ENCODE data around the gene NRP2.

The NRP2 gene

DNA sequence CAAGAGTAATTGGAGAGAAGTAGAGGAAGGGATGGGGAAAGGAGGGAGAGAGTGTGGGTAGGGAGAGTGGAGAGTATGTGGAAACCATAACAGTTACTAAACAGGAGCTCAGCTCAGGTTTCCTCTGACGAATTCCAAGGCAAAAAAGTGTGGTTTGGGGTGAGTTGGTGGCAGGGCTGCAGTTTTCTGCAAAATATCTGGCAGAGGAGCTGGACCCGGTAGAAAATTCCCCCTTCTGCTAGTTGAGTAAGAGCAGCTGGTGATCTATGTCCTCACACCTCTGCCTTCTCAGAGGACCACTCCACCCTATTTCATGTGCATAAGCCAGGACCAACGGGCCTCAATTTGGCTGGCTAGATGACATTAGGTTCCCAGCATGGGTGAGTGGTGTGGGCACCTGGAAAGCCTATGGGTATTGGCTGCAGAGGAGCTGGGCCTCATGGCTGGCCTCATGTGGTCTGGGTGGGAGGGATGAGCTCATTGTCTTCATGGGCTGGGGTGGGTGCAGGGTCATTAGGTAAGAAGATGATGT is 13.2 kb downstream of the NRP2 start:
- Histone ChIP-seq H4K91ac (ENCODE audit: low read depth, low read length, poor library complexity) (no peak overlapping the region), H2BK120ac (ENCODE audit: low read depth, low read length) (no peak overlapping the region), H4K8ac (ENCODE audit: low read depth, low read length) (no peak overlapping the region), H3K27me3 (ENCODE audit: control insufficient read depth in 3 of 3, insufficient read depth in 3 of 3, low read depth in 1 of 3, low read length in 3 of 3) (no peaks in the 10 kb centered on the region), H2BK5ac (ENCODE audit: low read length) (no peak overlapping the region), H3K79me1 (ENCODE audit: low read depth, low read length) (no peaks in the 10 kb centered on the region), H3K4me2 (ENCODE audit: insufficient read depth, low read length, poor library complexity, severe bottlenecking) (no peak overlapping the region), H3K18ac (ENCODE audit: low read length) (no peak overlapping the region), H2BK12ac (ENCODE audit: low read length) (no peak overlapping the region), H2AK5ac (ENCODE audit: low read depth, low read length) (no peak overlapping the region), H3K9ac (ENCODE audit: low read depth, low read length, poor library complexity) (no peak overlapping the region), H2BK15ac (ENCODE audit: low read length) (no peak overlapping the region), H3K27ac (replicated peaks; ENCODE audit: low read length) (no peak overlapping the region), H3K4me1 (ENCODE audit: control insufficient read depth in 2 of 2, insufficient read depth in 1 of 2, low read depth in 1 of 2, low read length in 2 of 2) (peaks cover 26 to 33% of the 10 kb centered on the region in 2 donors), H3K4ac (ENCODE audit: low read length) (no peak overlapping the region), H3K4me3 (ENCODE audit: low read length in 2 of 2) (no peak overlapping the region), H2AFZ (ENCODE audit: low read length) (no peak overlapping the region), H3K23ac (ENCODE audit: low read depth, low read length, poor library complexity) (no peak overlapping the region), H3K36me3 (replicated peaks in 1 of 2; ENCODE audit: control insufficient read depth in 2 of 2, insufficient read depth in 2 of 2, low read length in 2 of 2) (peaks cover 0 to 28% of the 10 kb centered on the region in 2 donors), H3K9me3 (replicated peaks in 1 of 2; ENCODE audit: control insufficient read depth in 2 of 2, insufficient read depth in 1 of 2, low read depth in 1 of 2, low read length in 2 of 2) (no peaks in the 10 kb centered on the region), H3K14ac (ENCODE audit: low read length) (no peak overlapping the region)
- no CpG with 5 or more reads among the region's 3 CpGs for WGBS, 2 donors (ENCODE audit: extremely low coverage in 2 of 2, insufficient read length in 2 of 2, insufficient replicate concordance in 1 of 2)
- no peak for DNase-seq (ENCODE audit: low spot score)

DNA sequence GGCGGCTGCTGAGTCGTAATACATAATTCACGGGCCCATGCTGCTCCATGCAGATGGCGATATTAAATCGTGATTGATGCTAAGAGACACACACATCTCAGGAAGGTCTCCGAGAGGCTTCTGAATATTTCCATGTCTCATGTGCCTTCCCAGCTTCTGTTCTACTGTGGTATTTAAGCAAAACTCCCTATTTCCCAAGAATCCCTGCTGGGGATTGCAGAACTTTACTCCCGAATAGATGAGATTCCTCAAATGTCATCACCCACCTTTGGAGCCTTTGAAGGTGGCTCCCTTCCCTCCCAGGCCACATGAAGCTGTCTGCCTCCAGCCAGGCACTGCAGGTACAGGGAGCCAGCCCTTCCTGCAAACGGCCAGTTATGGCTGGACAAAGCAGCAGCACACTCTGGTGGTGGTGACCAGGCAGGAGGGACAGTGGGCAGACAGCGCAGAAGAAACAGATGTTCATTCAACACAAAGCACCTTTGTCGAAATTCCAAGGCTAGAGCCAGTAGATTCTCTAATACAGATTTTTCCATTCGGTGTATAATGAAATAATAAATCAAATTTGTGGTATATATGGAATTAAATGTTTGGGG is 14.1 kb downstream of the NRP2 start:
- Histone ChIP-seq H3K79me1 (ENCODE audit: low read depth, low read length) (no peaks in the 10 kb centered on the region), H3K9ac (ENCODE audit: low read depth, low read length, poor library complexity) (no peak overlapping the region), H3K36me3 (replicated peaks in 1 of 2; ENCODE audit: control insufficient read depth in 2 of 2, insufficient read depth in 2 of 2, low read length in 2 of 2) (peaks cover 0 to 28% of the 10 kb centered on the region in 2 donors), H3K4me1 (ENCODE audit: control insufficient read depth in 2 of 2, insufficient read depth in 1 of 2, low read depth in 1 of 2, low read length in 2 of 2) (peaks cover 28 to 35% of the 10 kb centered on the region in 2 donors), H4K91ac (ENCODE audit: low read depth, low read length, poor library complexity) (no peak overlapping the region), H4K8ac (ENCODE audit: low read depth, low read length) (no peak overlapping the region), H3K9me3 (replicated peaks in 1 of 2; ENCODE audit: control insufficient read depth in 2 of 2, insufficient read depth in 1 of 2, low read depth in 1 of 2, low read length in 2 of 2) (no peaks in the 10 kb centered on the region), H2AFZ (ENCODE audit: low read length) (no peak overlapping the region), H3K14ac (ENCODE audit: low read length) (no peak overlapping the region), H2BK15ac (ENCODE audit: low read length) (no peak overlapping the region), H2BK5ac (ENCODE audit: low read length) (no peak overlapping the region), H2AK5ac (ENCODE audit: low read depth, low read length) (no peak overlapping the region), H2BK120ac (ENCODE audit: low read depth, low read length) (no peak overlapping the region), H3K27me3 (ENCODE audit: control insufficient read depth in 3 of 3, insufficient read depth in 3 of 3, low read depth in 1 of 3, low read length in 3 of 3) (no peaks in the 10 kb centered on the region), H3K23ac (ENCODE audit: low read depth, low read length, poor library complexity) (no peak overlapping the region), H3K18ac (ENCODE audit: low read length) (peak overlapping the region; percentile 76), H3K4me3 (ENCODE audit: low read length in 2 of 2) (no peak overlapping the region), H3K4me2 (ENCODE audit: insufficient read depth, low read length, poor library complexity, severe bottlenecking) (no peak overlapping the region), H3K27ac (replicated peaks; ENCODE audit: low read length) (no peak overlapping the region), H2BK12ac (ENCODE audit: low read length) (no peak overlapping the region), H3K4ac (ENCODE audit: low read length) (no peak overlapping the region)
- no peak for DNase-seq (ENCODE audit: low spot score)
- WGBS, 2 donors (ENCODE audit: extremely low coverage in 2 of 2, insufficient read length in 2 of 2, insufficient replicate concordance in 1 of 2): no CpG with 5 or more reads among the region's 11 CpGs

DNA sequence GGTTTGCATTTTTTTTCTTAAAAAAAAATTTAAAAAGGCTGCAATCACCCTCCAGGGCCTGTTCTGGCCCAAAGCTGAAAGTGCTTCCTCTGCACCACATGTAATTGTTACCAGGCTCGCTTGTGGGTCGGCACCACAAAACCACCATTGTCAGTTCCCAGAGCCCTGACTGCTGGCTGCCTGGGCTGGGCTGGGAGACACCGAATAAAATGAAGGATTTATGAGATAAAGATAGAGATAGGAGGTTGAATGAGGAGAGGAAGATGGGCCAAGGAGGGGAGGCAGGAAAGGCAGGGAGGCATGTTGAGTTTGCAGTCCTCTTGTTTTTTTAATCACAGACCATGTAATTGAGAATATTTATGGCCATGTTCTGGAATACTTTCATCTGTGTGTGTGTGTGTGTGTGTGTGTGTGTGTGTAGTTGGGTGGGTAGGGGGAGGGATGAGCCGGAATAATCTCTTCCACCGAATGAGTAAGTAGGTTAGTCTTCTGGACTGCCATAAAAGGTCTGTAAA is 14.7 kb downstream of the NRP2 start:
- Histone ChIP-seq H3K27ac (replicated peaks; ENCODE audit: low read length) (no peak overlapping the region), H3K23ac (ENCODE audit: low read depth, low read length, poor library complexity) (no peak overlapping the region), H3K9ac (ENCODE audit: low read depth, low read length, poor library complexity) (no peak overlapping the region), H3K9me3 (replicated peaks in 1 of 2; ENCODE audit: control insufficient read depth in 2 of 2, insufficient read depth in 1 of 2, low read depth in 1 of 2, low read length in 2 of 2) (no peaks in the 10 kb centered on the region), H3K4ac (ENCODE audit: low read length) (no peak overlapping the region), H3K79me1 (ENCODE audit: low read depth, low read length) (no peaks in the 10 kb centered on the region), H2BK12ac (ENCODE audit: low read length) (no peak overlapping the region), H4K8ac (ENCODE audit: low read depth, low read length) (no peak overlapping the region), H2BK5ac (ENCODE audit: low read length) (no peak overlapping the region), H3K4me1 (ENCODE audit: control insufficient read depth in 2 of 2, insufficient read depth in 1 of 2, low read depth in 1 of 2, low read length in 2 of 2) (peaks cover 28 to 35% of the 10 kb centered on the region in 2 donors), H3K4me3 (ENCODE audit: low read length in 2 of 2) (no peak overlapping the region), H3K4me2 (ENCODE audit: insufficient read depth, low read length, poor library complexity, severe bottlenecking) (no peak overlapping the region), H2AK5ac (ENCODE audit: low read depth, low read length) (no peak overlapping the region), H2BK120ac (ENCODE audit: low read depth, low read length) (no peak overlapping the region), H2AFZ (ENCODE audit: low read length) (no peak overlapping the region), H4K91ac (ENCODE audit: low read depth, low read length, poor library complexity) (no peak overlapping the region), H2BK15ac (ENCODE audit: low read length) (no peak overlapping the region), H3K14ac (ENCODE audit: low read length) (no peak overlapping the region), H3K27me3 (ENCODE audit: control insufficient read depth in 3 of 3, insufficient read depth in 3 of 3, low read depth in 1 of 3, low read length in 3 of 3) (no peaks in the 10 kb centered on the region), H3K18ac (ENCODE audit: low read length) (peak overlapping the region; percentile 83), H3K36me3 (replicated peaks in 1 of 2; ENCODE audit: control insufficient read depth in 2 of 2, insufficient read depth in 2 of 2, low read length in 2 of 2) (peaks cover 0 to 28% of the 10 kb centered on the region in 2 donors)
- no peak for DNase-seq (ENCODE audit: low spot score)
- 100% methylated on average over 1 of the region's 5 CpGs; no CpG with 5 or more reads in 1 of the 2 donors for WGBS, 2 donors (ENCODE audit: extremely low coverage in 2 of 2, insufficient read length in 2 of 2, insufficient replicate concordance in 1 of 2)

DNA sequence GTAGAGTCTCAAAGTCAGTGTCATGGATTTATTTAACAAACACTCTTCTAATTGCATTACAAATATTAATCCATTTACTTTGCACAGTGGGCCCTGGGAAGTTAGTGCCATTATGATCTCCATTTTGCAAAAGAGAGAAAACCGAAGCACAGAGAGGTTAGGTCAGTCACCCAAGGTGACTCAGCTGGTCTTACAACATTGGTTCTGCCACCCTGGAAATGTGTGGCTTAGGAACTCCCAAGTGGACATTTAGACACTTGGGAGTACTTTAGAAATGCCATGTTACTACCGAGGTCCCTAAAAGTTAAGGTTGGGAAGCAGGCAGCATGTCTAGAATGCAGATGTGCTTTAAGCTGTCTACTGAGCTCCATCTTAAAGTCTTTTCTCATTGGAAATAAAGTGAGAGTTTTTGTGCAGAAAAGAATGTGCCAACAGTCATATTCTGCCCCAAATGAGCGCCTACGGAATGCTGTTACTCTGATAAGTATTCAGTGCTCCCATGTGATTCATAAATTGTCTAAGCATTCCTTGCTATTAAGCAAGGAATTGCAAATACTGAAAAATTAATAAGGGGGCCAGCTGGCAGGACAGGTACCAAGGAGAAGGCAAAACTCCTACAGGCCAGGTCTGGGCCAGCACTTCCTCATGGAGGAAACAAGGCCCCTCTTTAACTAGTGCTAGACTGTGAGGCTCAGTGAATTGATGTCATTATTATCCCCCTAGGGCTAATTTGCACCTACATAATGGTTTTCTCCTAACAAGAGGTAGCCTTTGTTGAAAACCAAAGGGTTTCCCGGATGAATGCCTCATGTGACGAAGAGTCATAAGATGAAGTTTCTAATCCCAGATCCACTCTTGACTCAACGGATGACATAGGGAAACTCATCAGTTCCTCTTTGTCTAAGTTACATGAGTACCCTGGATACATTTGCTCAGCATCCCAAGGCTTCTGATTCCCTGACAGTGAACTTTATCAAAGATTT is 16.3 kb downstream of the NRP2 start:
- no peak overlapping the region for H3K23ac ChIP-seq (ENCODE audit: low read depth, low read length, poor library complexity)
- no peak overlapping the region for H4K91ac ChIP-seq (ENCODE audit: low read depth, low read length, poor library complexity)
- no peaks in the 10 kb centered on the region for H3K9me3 ChIP-seq (replicated peaks in 1 of 2; ENCODE audit: control insufficient read depth in 2 of 2, insufficient read depth in 1 of 2, low read depth in 1 of 2, low read length in 2 of 2)
- H2BK120ac ChIP-seq (ENCODE audit: low read depth, low read length): no peak overlapping the region
- H3K4me3 ChIP-seq (ENCODE audit: low read length in 2 of 2): no peak overlapping the region
- no peak overlapping the region for H3K14ac ChIP-seq (ENCODE audit: low read length)
- no peak overlapping the region for H3K9ac ChIP-seq (ENCODE audit: low read depth, low read length, poor library complexity)
- H3K27ac ChIP-seq (replicated peaks; ENCODE audit: low read length): peak overlapping the region; percentile 20
- no peaks in the 10 kb centered on the region for H3K79me1 ChIP-seq (ENCODE audit: low read depth, low read length)
- no peak overlapping the region for H4K8ac ChIP-seq (ENCODE audit: low read depth, low read length)
- DNase-seq (ENCODE audit: low spot score): peak; percentile 45
- no peaks in the 10 kb centered on the region for H3K27me3 ChIP-seq (ENCODE audit: control insufficient read depth in 3 of 3, insufficient read depth in 3 of 3, low read depth in 1 of 3, low read length in 3 of 3)
- no peak overlapping the region for H3K4ac ChIP-seq (ENCODE audit: low read length)
- H3K4me1 ChIP-seq (ENCODE audit: control insufficient read depth in 2 of 2, insufficient read depth in 1 of 2, low read depth in 1 of 2, low read length in 2 of 2): peaks cover 28 to 43% of the 10 kb centered on the region in 2 donors
- no peak overlapping the region for H2BK12ac ChIP-seq (ENCODE audit: low read length)
- peaks cover 0 to 30% of the 10 kb centered on the region in 2 donors for H3K36me3 ChIP-seq (replicated peaks in 1 of 2; ENCODE audit: control insufficient read depth in 2 of 2, insufficient read depth in 2 of 2, low read length in 2 of 2)
- no peak overlapping the region for H2BK15ac ChIP-seq (ENCODE audit: low read length)
- no peak overlapping the region for H2BK5ac ChIP-seq (ENCODE audit: low read length)
- WGBS, 2 donors (ENCODE audit: extremely low coverage in 2 of 2, insufficient read length in 2 of 2, insufficient replicate concordance in 1 of 2): no CpG with 5 or more reads among the region's 7 CpGs
- peak overlapping the region; percentile 23 for H3K4me2 ChIP-seq (ENCODE audit: insufficient read depth, low read length, poor library complexity, severe bottlenecking)
- no peak overlapping the region for H3K18ac ChIP-seq (ENCODE audit: low read length)
- H2AFZ ChIP-seq (ENCODE audit: low read length): no peak overlapping the region
- no peak overlapping the region for H2AK5ac ChIP-seq (ENCODE audit: low read depth, low read length)

Measured in neuronal stem cell (in vitro differentiated cells).